Fibroblast of skin of left quadriceps (primary cell): ENCODE measurements around the gene TRERF1.

Source experiments
- DNase-seq, 2 experiments: peaks; one replicate each; pipeline ENCODE4 v3.0.0-alpha.2; 2013; ENCODE audit warnings: low read depth in 2 of 2

The TRERF1 gene

DNA sequence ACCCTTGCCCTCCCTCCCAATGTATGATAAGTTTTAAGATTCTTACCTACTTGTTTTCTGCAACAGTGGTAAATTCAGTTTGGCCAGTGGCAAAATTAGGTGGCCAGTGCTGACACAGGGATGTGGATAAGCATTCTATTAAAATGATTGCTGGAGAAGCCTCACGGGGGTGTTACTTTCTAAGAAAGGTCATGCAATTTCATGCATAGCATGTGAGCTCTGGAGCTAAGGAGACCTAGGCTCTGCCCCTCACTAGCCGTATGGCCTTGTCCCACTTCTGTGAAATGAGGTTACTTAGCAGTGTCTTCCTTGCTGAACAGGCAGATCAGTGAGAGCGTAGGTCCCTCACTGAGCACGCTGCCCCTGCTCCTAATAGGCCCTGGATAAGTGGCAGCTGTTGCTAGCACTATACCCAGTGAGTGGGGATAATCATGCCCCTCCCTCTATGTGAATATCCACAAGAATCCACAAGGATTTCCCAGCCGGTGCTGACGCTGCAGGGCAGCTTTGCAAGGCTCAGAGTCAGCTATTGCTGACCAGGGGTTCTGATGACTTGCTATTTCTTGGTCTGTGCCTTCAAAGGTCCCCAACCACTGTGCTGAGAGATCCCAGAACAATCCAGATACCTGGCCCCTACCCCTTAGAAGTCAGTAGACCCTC, 147.5 kb downstream of the TRERF1 start:
- DNase-seq = no peak

DNA sequence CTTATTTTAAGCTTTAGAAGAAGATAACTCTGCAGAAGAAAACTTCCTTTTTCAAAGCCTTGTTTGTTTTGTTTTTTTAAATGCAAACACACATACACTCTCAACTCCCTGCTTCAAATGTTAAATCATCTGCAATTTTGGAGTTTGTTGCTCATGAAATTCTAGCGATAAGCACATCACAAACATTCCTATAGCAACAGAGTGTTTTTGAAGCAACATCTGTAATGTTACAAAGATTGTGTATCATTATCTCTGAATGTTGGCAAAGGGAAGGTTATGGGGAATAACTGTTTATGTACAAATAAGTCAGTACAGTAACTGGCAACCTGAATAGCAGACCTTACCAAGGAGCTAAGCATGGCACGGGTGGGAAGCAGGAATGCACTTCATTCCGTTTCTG, 149.3 kb downstream of the TRERF1 start:
- DNase-seq = no peak

DNA sequence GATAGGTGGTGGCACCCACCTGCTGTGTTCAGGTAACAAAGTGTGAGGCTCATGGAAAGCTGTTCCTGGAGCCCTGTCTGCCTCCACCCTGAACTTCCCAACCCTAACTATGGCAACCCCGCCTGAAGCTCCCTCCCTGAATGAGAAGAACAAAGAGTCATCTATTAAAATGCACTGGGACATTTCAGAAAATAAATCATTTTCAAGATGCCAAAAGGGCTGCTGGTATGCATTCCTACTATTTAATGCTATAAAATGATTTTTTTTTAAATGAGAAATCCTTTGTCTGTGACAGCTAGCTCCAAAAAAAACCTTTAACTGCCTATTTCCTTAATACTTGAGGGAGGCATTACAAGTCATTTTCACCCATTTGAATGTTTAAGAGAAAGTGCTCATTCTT, 149.7 kb downstream of the TRERF1 start:
- no peak for DNase-seq

DNA sequence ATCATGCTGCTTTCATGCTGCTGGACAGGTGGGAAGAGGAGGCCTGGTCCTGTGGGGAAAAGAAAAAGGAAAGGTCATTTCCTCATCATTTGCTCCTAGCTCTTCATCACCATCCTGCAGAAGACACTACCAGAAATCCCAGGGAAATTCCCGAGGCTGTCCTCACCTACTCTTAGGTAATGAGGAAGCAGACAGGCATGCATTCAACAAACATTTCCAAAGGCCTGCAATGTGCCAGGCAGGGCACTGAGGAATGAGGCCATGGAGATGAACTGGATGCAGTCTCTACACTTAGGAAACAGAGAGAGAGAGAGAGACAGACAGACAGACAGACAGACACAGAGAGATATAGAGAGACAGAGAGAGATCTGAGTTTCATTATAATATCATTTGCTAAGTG, 151.0 kb downstream of the TRERF1 start:
- DNase-seq = no peak

DNA sequence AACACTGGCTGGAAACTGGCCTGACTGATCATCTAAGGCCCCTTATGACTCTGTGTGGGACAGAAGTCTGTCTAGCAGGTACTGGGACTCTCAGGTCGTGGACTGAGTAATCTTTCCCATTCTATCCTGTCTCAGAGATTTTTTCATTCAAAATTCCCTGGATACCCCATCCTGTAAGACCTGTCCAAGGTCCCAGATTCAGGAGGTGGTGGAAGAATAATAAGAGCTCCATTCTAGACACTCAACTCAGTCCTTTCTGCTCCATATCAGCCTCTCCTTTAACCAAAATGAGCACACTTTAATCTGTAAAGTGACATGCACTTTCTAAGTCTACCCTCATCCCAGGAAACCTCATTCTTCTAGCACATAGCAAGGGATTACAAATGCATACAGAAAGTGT, 151.5 kb downstream of the TRERF1 start:
- DNase-seq = no peak

DNA sequence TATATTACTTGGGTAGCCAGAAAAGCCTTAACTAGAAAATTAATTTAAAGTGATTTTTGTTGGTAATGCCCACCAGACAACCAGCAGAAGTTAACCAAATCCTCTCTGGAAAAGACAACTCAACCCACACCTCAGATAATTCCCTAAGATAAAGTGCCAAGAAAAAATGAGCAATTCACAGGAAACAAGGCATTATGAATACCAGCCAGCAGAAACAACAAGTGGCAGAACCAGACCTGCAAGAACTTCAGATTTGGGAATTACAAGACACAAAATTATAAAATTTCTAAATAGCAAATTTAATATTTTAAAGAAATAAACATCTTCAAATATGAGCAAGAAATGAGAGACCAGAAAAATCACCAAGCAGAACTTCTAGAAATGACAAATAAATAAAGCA, 154.1 kb downstream of the TRERF1 start:
- DNase-seq = no peak

DNA sequence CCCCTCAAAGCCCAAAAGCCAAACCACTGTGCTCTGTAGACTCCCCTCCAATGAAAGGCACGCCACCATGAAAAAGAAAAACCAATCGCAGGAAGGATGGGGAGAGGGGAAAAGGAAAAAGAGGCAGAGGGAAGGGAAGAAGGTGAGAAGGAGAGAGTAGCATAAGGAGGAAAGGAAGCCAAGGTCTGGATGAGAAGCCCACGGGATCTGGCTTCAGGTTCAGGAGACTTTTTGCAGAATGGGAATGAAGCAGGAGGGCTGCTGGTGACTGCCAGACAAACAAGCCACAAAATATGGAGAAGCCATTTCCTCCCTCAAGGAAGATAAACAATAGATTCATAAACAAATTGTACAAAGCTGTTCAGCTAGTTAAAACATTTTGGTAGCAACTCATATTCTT, 155.1 kb downstream of the TRERF1 start:
- DNase-seq = no peak

DNA sequence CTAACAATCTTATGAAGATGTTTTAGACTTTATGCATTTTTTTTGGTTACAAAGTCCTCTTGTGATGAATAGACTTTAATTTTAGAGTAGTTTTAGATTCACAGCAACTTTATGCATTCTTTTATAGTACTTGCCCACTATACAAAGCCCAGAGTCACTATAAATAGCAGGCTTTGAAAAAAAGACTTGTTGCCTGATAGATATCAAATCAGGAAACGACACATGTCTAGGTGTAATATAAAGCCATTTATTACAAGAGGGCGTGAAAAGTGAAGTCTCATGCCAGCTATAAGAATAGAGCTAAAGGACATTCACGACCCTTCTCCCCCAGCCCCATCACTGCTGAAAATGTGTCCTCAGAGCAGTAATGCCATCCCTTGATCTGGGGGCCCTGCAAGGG, 156.0 kb downstream of the TRERF1 start:
- no peak for DNase-seq

DNA sequence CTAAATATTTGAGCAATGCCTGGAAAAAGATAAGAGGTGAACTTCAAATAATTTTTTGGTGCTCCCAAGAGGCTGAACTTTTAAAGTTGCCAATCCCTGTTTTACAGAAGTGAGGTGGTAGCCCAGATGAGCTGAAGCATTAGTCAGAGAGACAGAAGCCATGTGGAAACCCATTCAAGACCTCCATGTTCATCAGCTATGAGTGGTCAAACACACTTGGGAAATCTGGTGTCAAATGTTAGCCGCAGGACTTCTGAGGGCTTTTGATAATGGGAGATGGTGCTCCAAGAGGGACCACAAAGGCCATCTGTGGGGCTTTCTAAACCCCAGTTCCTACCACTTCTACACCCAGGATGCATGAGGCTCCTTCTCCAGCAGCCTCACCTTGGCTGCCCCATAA, 156.5 kb downstream of the TRERF1 start:
- no peak for DNase-seq

DNA sequence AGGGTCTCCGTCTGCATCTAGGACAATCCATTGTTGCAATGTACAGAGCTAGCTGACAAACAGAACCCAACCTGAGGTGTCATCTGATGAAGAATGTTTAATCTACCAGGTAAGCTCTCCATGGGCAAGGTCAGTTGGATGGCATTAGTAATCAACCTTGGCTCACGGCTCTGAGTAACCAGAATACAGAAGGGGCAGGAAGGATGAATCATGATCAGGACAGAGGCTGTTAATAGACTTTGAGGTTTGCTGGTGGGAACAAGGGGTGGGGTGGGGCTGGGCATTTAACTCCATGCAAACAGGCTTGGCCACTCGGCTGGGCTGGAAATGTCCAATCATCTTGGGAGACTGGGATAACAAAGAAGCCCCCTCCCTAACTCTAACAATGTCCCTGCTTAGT, 157.0 kb downstream of the TRERF1 start:
- DNase-seq = no peak

DNA sequence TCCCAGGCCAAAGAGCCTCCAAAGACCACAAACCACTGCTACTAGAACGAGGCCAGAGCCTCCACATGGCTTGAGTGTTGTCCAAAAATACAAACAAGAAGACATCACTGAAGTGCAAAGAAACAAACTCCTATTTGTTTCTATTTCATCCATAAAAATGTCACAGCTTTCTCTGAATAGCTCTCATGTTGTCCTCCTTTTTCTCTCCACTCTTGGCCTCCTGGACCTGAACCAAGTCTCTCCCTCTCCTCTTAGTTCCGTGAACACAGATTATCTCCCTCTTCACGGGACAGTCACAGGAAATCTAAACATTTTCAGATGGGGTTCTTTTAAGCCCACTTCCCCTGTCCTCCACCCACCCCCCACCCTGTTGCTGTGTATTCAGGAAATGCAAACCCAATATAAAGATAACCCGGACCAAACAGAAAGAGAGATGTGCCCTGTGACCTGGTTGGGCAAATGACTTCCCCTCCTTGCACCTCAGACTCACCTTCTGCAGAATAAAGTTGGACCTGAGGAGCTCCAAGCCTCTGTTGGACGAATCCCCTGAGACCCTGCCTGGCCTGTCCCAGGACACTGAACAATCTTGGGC, 158.2 kb downstream of the TRERF1 start:
- no peak for DNase-seq

DNA sequence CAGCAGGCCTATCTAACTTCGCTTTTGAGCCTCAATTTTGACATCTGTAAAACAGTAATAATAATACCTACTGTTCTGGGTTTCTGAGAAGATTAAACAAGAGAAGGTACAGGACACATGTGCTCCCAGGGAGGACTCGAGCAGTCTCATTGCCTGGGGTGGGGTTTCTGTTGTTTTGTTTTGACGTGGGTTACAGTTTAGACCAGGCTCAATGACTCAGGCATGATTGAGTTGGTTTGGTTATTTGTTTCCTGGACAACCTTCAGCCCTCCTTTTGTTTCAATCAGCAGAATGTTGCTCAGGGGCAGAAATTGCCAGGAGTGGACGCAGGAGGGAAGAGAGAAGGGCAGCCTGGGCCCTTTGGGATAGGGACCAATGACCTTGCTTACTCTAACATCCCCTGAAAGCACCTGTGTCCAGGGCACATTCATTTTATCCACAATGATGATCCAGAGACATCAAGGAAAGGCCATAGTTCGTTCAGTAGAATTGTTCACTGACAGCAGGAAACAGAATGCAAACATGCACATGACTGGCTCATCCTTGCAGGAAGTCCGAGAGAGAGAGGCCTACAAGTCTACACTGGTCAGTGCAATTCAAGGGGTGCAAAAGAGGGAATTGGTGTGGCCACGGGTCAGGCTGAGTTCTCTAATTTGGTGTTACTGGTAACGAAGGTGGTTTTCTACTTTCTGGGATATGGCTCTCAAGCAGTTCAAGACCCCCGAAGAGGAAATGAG, 159.6 kb downstream of the TRERF1 start:
- DNase-seq = no peak

DNA sequence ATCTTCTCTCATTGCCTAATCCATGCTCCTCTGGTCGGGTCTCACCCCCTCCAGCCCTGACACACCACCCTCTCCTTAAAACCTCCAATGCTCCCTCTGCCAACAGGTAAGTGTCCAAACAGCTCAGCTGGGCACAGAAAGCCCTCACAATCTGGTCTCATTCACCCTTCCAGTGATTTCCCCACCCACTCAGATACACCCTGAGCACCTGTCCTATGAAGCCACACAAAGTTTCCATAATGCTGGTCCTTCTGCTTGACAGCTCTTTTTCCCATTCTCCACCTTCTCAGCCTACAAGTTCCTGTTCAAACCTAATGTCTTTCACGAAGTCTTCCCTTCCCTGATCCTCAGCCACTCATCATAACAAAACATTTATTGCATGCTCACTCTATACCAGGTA, 164.0 kb downstream of the TRERF1 start:
- no peak for DNase-seq

DNA sequence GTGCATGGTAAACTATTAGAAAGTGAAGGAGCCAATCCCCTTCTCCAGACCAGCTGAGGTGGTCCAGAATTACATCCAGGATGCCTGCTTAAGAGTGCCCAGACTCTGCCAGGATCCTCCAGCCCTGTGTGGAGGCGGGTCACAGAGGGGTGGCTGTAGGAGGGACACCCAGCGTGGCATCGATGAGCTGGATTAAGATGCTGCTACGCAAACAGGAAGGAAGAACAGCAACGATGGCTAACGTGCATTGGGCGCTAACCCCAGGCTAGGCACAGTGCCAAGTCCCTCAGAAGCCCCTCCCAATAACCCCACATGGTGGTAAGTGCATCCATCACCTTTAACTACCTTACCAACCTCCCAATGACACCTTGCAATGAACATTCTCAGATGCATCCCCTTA, 170.2 kb downstream of the TRERF1 start:
- DNase-seq = no peak

DNA sequence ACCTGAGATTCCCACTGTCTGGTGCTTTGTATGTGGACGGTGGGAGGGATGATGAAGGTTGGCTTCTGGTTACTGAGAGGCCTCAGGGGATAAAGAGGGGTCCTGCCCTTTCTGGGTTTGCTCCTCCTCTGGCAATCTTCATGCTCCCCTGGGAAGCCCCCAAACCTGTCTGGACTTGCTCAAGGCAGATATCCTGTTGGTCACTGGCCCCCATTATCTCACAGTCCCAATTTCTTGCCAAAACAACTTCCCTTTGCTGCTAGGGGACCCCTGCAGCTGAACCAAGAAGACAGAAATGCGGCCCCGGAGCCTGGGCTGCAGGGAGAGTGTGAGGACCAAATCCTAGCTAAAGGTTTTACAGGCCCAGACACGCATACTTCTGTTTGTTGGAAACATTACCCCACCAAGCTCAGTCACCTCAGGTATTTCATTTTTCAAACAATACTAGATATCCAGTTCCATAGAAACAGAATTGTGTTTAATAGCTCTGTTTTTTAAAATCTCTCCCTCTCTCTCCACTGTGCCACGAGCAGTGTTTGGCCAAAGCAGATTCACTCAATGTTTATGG, 170.7 kb downstream of the TRERF1 start:
- DNase-seq = no peak

DNA sequence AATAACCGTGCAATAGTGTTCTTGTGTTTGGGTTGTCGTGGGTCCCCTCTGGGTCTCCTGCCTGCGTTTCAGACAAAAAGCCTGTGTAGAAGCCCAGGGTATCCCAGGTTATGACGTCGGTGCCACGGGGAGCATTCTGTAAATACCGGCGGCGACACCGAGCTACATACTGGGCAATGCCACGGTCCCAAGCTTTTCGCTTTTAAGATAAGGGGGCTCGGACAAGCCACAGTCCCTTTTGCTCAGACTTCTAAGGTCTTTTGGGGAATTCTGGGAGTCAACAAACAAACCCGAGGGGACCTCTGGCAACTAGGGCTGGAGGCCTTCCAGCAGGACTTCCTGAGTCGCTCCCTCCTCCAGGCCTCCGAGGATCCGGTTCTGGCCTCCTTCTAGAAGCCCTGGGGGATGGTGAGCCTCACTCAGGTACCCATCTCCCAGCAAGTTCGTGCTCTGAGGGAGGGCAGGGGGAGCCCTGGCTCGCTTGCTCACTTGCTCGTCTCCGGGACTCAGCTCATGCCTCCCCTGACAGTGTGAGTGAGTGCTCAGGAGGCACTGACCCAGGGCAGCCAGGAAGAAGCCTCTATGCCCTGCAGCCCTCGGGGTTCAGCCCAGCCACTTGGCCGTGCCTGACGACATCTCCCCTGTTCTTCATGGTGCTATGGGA, 171.6 kb downstream of the TRERF1 start:
- no peak for DNase-seq

DNA sequence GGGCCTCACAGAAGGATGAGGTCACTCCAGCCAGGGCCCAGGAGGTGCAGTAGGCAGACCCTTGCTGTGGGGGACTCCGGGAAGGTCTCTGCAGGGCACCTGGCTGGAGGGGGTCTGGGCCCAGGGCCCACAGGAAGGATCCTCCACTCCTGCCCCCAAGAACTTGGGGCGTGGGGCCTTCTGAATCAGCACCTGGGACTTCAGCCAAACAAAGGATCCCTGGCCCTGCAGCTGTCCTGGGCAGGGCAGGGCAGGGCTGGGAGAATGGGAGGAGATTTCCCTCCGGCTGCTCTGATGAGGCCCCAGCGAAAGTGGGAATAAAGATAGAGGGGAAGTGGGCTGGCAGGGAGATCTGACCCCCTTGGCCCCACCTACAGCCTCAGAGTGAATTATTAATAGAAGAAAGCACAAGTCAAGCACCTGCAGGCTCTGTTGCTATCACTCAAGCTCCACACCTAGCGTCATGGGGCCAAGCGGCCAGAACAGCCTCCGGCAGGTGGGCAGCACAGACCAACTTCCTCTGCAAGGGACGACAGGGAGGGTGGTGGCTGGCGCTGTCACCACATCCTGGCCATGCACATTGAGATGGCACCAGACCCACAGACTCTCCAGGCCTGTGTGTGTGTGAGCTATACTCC, 172.5 kb downstream of the TRERF1 start:
- no peak for DNase-seq

DNA sequence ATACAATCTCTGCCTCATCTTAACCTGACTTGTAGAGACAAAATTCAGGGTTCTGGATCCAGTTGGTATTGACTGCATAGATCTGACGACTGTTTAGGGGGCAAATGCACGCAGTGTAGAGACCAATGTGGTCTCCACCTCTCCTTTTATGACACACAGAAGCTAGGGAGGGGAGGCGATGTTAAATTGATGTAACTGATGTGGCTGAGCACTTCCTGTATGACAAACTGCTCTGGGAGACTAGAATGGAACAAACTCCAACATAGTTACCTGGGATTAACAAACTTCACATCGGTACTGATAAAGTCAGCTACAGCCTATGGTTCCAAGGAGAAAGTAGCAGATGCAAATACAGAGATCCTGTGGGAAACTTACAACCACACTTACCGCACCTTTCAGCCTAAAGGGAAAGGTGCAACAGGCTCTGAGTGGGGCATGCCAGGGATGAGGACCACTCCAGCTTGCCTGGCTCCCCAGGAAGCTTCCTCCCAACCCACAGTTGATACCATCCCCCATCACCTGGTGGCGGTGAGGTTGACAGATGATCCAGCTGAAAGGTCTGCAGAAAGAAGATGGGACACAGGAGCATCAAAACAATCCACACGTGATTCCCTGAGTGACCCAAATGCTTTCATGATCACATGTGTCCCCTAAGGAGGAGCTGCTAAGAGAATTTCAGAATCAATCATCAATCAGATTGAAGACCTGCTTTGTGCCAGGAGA, 173.4 kb downstream of the TRERF1 start:
- DNase-seq = no peak

DNA sequence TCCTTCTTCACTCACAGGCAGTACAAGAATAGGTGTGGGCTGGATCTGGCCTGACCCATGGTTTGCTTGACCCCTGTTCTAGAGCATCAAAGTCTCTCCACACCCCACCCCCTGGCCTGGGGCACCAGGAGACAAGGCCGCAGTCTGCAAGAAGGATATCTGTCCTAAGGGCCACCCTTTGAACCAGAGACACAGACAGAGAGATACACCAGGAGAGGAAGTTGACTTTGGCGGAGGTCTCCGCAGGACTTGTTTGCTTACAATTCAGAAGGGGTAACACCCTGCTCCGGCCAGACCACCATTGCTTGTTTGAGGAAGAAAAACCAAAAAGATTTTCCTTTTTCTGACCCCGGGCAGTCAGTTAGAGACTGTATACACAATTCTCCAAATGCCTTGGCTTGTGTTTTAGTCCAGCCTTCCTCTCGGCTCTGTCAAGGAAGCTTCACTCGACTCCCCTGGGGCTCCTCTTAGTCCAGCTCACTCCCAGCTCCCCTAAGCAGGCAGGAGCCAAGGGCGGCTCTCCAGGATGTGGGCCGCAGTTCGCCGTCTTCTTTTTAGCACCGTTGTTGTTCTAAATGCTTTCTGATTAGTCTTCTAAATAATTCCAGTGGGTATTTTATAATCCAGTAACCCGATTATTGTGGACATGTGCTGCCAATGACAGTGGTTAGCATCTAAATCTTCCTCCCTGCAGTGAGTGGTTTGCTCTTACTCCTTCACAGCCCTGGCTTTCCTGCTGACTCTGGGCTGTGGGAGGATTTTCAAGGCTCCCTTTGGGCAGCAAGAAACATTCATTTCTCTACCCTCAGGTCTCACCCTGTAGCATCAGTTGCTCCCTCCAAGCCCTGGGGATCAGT, 175.5 kb downstream of the TRERF1 start:
- no peak for DNase-seq

DNA sequence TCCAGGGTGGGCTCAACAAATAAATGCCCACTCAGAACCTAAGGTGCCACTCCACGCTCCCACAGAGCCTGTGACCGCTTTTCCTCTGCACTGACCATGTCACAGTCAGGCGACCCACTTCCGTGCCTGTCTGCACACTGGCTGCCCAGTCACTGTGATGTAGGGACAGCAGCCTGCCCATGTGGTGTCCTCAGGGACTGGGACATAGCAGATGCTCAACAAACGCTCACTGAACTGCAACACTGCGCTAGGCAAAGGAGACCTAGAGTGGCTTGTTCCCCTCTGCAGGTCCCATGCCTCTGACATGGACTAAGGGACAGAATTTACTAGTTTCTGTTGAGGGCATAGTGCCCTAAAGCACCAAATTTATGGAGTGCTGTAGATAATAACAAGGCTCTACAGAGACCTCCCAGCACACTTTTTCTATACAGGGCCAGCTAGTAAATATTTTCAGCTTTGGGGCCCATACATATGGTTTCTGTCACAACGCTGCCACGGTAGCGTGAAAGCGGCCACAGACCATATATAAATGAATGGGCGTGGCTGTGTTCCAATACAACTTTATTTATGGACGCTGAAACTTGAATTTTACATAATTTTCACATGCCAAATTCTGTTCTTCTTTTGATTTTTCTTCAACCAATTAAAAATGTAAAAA, 176.2 kb downstream of the TRERF1 start:
- no peak for DNase-seq
